Measurements from ENCODE around the gene CAMK2A.

DNA sequence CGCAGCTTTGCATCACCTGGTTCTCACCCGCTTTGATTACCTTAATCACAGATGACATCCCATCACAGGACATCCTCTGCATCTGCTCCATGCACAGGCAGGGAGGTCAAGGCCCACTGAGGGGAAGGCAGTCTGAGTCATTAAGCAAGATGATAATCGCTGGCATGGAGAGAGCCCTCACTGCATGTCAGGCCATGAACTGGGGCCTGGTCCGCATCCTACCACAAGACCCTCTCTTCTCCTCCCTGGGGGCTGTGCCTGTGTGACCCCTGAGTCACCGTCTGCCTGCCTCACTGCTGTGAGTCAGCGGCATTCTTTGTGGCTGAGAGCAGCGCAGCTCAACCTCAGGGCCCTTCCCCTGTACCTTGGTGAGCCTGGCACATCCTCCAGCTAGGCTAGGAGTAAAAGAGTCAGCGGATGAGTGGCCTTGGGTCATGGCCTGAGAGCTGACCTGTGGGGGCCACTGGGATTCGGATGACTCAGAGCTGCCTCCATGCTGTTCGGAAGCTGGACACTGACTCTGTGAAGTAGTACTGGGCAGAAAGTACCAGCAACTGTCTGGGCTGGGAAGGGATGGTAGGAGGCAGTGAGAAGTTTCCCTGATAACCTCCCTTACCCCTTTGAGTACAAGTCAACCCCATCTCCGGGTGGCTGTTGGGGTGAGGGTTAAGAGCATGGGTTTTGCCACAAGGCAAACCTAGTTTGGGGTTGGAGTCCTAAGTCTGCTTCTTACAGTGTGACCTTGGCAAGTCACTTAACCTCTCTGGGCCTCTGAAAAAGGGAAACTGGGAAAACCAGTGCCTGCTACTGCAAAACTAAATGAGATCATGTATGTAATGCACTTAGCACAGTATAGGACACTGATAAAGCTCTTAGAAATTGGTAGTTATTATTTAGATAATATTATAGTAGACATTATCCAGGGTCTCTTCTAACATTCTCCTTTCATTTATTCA is 27.8 kb upstream of the CAMK2A start:
- no peak for TF ChIP-seq CTCF (optimal IDR thresholded peaks at IDR 0.05 in 1 of 3, IDR thresholded peaks at IDR 0.05 in 1 of 3, conservative IDR thresholded peaks at IDR 0.05 in 1 of 3; ENCODE audit: extremely low read depth in 1 of 3, insufficient read depth in 2 of 3, low read length in 3 of 3)
- TF ChIP-seq EZH2 (IDR thresholded peaks at IDR 0.05; ENCODE audit: low read length): no peak
